HG03108 (cell line): ENCODE data around the gene KDM4D.
"Not testable (repeated sequence)": the region's sequence is repeated elsewhere in the genome, so short reads cannot be mapped to it uniquely, and the experiment has no call there.

Source experiments
- ATAC-seq: cut with Tn5 transposase; IDR thresholded peaks from one replicate; pipeline ENCODE4 v1.9.1; 2021; ENCODE audit warnings: moderate library complexity; ENCODE audit not compliant: unreplicated experiment

The KDM4D gene

DNA sequence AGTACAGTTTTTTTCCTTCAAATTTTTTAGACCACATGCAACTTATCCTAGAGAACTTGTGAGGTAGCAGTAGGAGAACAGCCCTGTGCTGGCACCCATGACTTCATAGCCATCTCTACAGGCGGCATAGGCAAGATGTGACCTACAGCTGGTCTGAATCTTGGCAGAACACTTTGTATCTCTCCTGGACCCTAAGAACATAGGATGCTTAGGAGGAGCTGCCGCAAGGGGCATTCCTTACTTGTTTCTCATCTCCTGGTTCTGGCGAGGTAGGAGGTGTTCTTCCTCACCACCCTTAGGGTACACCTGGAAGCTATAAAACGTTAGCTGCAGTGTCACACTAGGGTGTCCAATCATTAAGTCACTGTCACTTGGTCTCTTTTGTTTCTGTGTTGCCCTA, 16.5 kb upstream of the KDM4D start:
- no peak for ATAC-seq

DNA sequence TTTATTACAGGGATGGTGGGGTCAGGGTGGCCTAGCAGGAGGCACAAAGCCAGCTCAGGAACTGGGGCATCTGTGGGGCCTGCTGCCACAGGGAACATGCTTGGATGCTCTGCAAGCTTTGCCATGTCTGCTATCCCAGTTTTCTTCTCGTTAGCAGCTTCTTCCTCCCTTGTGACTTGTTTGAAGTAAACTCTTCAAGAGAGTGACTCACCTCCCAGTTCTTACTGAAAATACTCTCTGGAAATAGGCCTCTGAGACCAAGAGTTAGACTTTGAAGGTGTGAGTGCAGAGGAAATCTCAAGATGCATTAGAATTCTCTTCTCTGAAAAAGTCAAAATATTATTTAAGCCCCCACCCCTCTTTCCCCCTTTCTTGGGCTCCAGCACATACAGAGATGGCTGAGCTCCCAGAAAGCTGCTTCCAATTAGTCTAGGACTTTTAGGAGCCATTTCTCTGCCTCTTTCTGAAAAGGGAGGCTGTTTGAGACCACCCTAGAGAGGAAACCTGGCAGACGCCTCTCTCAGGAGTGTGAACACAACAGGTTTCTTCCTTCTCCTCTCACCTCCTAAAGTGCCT, 15.3 kb upstream of the KDM4D start:
- ATAC-seq = no peak

DNA sequence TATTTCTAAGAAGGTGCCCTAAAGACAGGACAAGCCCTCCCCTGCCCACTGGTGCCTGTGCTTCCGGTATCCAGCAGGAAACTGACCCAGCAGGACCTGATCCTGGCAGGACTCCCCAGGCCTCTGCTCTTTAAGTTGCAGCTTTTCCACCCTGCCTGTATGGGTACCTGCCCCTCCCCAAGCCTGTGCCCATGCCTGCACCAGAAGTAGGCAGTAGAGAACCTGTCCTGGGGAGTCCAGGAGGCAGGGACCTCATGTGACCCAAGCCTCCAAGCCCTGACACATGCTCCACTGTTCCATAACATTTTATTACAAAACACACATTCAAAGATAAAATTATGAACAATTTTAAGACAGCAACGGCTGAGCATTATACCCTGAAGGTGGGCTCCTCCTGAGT, 14.3 kb upstream of the KDM4D start:
- ATAC-seq = no peak

DNA sequence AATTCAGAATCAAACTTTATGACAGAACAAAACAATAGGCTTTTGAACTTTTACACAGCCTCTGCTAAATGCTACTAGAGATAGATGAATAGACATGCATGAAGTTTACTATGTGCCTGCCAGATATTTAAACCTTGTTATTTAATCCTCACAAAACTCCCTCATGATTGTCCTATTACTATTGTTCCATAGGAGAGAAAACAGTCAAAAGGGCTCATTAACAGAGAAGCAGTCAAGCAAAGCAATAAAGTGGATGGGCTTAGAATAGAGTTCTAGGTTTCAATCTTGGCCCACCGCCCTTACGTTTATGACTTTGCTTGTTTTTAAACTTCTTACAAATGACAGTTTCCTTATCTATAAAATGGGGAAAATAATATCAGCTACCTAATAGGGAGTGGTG, 13.0 kb upstream of the KDM4D start:
- ATAC-seq = no peak

DNA sequence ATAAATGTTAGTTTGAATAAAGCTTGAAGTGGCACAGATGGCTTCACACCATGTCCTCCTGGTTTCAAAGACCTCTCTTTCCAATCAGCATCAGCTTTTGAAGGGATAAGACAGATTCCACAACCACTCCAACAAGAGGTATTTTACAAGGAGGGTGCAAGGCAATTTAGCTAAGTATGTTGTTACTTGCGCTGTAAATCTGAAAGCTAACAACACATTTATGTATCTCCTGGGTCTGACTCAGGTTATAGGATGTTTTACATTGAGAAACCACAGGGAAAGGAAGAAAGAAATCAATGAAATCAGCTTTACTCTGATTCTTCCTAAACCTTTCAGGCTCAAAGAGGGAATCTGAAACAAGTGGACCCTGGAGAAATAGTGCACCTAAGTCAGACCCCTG, 12.3 kb upstream of the KDM4D start:
- no peak for ATAC-seq

DNA sequence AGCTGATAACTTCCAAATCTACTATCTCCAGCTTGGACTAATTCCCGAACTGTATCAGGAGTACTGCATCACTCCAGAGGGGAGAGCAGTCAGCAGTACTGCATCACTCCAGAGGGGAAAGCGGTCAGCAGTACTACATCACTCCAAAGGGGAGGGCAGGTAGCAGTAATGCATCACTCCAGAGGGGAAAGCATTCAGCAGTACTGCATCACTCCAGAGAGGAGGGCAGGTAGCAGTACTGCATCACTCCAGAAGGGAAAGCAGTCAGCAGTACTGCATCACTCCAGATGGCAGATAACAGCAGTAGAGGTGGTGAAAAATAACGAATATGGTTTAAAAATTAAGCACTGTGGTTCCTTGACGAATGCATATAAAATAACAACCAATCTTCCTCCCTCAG, 8.6 kb upstream of the KDM4D start:
- no peak for ATAC-seq

DNA sequence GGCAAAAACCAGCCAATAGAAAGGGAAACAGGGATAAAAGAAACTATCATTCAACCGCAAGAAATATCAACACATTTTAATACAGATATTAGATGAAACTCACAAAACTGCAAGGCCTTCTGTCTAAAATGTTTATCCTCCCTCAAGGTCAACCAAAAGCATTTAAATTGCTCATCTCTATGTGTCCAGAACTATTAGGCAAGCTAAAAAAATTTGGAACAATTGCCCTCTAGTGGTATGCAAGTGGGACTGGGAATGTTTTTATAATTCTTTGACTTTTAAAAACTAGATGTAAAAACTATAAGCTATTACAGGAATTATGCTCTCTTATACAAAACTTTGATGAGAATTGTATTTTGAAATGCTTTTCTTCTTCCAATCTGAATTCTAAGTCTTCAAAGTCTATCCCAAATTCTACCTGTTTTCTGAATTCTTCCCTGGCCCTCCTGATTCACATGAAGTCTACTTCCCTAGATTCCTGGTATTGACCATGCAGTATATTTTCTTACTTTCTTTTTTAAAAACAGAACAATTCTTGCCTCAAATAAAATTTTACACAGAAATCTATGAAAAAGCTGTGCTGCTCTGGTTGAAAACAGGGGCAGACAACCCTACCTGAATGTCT, 5.1 kb upstream of the KDM4D start:
- no peak for ATAC-seq

DNA sequence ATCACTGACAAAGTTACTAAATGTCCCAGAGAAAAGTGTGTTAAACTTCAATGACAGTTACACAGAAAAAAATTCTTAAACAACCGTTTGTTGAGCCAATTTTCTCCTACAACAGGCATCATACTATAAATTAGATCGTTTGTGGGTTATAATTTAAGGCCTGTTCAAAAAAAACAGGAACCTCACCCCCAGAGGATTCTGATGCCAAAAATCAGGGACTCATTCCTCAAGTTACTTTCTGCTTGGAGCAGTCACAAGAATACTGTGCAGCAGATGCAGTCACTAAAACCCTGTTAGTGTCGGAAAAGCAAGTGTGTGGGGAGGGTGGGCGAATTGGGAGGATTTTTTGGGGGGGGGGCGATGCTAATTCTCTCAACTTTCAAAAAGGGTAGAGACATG, 810 bp upstream of the KDM4D start:
- ATAC-seq = no peak

DNA sequence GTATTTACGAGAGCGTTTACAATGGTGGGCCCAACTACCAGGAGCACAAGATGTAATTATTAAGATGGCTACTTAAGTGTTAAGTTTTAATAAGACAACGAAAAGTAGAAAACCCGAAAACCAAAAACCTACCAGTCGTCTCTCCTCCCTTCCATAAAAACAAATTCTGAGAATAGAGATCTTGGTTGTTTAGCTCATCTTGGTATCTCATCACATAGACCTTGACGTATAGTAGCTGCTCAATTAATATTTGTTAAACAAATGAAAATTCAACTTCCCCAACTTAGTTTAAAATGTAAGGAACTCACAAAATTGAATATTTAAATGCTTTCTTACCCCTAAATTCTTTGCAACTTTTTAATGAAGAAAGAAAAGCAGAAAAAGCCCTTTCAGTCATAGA, 669 bp downstream of the KDM4D start:
- no peak for ATAC-seq

DNA sequence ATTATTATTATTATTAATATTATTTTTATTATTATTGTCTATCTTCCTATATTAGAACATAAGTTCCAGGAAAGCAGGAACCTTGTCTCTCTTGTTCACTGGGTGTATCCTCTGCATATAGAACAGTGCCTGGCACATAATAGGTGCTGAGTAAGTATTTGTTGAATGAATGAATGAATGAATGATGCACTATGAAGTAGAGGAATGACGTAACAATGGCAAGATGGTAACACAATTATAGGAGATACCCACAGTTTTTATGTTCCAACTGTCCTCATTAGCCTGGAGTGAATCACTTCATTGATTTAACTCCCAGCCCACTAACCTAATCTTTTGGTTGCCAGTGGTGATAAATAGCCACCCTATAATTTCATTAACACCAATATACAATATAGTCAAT, 2.1 kb downstream of the KDM4D start:
- no peak for ATAC-seq

DNA sequence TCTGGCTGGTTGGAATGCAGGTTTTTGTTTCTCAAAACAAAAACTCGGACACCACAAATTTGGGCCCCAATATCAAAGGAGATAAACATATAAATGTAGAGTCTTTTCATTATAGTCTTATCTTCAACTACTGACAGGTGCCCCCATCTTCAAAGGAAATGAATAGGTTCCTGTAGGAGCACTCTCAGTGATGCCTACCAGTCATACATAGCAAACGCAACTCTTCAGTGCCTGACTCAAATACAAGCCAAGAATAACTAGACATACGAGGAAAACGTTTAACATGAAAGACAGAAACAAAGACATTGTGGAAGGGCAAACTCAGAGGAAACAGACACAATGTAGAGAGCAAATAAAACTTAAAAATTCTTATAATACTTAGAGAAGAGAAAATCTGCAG, 13.9 kb downstream of the KDM4D start:
- no peak for ATAC-seq

DNA sequence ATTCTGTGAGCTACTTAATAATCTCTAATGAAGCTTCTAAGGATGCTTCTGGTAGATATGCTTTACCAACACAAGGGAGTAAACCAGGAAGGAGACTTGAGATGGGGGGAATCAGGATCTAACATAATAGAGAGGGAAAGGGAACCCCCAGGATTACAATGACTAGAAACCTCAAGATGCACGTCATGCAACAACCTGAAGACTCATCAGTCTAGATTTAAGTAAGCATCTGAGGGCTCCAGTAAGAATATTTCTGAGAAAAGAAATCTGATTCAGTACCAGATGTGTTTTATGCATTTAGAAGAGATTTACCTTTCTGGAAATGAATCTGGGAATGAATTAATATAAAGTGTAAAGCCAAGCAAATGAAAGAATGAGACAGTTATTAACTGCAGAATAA, 15.2 kb downstream of the KDM4D start:
- no peak for ATAC-seq

DNA sequence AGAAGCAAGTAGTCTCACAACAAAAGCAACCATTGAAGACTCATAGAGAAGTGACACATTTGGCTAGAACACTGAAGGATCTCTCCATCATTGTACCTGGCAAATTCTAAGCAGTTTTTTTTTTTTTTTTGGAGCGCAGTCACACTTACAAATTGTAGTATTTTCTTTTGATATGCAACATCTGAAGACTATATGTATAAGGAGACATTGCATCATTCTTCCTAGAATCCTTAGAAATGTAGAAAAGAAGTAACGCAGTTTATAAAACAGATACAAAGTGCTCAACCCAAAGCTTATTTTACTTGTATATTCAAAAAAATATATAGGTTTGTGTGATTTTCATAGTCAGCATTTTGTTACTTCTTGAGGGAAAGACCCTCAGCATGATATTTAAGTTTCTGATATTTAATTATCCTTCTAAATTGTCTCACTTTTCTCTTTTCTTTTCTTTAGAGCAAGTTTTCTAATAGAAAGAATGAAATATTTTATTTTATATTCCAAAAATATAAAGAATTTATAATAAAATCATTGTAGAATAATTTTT, 20.0 kb downstream of the KDM4D start:
- ATAC-seq = no peak

DNA sequence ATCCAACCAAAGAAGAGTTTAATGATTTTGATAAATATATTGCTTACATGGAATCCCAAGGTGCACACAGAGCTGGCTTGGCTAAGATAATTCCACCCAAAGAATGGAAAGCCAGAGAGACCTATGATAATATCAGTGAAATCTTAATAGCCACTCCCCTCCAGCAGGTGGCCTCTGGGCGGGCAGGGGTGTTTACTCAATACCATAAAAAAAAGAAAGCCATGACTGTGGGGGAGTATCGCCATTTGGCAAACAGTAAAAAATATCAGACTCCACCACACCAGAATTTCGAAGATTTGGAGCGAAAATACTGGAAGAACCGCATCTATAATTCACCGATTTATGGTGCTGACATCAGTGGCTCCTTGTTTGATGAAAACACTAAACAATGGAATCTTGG, 23.9 kb downstream of the KDM4D start:
- no peak for ATAC-seq

DNA sequence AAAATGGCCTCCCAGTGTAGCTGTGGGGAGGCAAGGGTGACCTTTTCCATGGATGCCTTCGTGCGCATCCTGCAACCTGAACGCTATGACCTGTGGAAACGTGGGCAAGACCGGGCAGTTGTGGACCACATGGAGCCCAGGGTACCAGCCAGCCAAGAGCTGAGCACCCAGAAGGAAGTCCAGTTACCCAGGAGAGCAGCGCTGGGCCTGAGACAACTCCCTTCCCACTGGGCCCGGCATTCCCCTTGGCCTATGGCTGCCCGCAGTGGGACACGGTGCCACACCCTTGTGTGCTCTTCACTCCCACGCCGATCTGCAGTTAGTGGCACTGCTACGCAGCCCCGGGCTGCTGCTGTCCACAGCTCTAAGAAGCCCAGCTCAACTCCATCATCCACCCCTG, 24.8 kb downstream of the KDM4D start:
- no peak for ATAC-seq

DNA sequence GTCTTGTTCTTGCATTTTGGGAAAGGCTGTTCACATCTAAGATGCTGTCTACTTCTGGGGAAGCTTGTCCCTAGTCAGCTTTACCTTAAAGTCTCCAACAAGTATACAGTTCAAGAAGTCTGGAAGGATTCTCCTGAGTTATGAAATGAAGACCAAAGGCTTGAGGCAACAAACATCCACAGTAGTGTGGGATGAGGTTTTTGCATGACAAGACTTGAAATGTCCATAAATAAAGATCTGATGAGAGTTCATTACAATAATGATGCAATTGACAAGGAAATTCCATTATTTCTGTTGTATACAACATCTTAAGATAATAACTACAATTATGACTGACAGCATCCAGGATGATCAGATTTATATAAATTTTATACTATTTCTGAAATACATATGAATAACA, 30.2 kb downstream of the KDM4D start:
- no peak for ATAC-seq

DNA sequence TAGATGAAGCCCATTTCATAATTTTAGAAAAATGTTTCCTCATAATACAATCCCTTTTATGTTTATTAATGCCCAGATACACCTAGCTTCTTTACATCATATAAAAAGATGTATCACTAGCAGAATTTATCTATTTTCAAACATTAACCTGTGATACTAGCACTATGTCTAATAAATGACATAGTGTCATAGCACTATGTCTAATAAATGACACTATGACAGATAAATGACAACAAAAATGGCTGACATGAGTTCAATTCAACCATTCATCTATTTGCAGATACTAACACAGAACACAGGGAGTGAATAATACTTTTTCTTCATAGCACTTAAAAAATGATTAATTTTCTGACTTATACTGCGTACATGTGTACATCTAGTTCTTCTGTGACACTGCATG, 32.1 kb downstream of the KDM4D start:
- ATAC-seq = no peak

DNA sequence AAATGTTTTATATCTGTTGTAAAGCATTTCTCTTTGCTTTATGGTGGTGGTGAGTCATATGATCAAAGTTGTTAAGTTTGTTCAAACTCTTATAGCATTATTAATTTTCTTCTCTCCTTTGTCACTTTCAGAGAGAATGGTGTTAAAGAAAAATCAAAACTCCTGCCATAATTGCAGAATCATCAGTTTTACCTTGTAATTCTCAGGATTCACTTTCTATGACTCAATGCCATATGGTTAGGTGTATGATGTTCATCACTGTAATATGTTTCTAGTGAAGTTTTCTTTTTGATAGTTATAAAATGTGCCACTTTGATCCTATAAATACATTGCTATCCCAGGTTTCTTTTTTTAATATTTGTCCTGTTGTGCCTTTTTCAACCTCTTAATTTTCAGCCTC, 37.9 kb downstream of the KDM4D start:
- no peak for ATAC-seq

DNA sequence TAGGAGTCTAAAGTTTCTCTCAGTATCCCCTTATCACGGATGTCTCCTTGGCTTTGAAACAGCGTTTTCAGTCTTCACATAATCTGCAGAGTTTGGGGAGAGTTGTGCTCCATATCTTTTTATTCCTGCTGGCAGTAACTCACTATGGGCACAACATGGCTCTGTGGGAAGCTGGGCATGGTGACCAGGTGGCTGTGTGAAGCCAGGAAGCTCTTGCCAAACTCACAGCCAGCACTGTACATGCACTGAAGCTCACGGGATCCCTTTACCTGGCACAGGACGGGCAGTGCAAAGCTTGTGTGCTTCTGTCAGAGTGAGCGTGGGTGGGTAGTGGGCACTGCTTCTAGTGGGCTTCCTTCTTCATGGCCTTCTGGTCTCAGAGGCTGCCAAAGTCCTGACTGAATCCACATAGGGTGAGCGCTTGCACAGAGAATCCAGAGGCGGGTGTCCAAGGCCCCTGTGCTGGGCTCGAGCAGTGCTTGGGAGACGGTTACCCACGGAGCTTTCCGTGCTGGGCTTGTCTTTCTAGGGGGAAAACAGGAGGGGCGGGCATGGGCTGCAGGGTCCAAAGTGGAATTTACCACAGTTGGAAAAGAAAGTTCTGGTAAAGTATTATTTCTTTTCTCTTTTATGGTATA, 40.8 kb downstream of the KDM4D start:
- no peak for ATAC-seq

DNA sequence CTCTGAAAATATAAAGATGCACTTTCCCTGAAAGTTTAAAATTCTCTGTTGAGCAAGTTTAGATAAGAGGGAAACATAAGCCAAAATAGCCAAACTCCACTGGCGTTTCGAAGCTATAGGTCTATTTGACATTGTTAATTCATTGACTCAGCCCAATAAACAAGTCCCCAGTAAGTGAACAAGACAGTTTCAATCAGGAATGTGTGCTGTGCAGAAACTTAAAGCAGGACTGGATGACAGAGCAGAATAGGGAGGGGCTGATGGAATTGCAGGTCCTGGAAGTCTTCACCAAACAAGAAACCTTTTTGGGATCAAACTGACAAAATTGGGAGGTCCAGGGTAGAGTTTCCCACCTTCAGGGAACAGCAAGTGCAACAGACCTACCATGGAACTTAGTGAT, 42.6 kb downstream of the KDM4D start:
- ATAC-seq = no peak

DNA sequence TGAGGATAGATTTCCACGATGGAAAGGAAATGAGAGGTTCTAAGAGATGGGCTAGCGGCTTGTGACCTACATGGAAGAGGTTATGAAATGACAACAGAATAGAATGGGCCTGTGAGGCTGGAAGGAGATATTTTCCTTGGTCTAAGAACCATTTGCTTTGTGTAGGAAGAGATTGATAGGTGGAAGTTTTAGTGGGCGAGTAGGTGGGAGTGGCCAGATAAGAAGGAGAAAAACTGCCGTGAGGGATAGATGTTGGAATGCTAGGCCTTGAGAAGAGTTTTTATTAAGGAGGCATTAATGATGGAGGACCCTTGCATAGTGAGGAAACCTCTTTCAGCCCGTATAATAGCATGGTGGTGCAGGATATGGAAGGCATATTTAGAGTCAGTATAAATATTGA, 48.0 kb downstream of the KDM4D start:
- not testable (repeated sequence) for ATAC-seq

DNA sequence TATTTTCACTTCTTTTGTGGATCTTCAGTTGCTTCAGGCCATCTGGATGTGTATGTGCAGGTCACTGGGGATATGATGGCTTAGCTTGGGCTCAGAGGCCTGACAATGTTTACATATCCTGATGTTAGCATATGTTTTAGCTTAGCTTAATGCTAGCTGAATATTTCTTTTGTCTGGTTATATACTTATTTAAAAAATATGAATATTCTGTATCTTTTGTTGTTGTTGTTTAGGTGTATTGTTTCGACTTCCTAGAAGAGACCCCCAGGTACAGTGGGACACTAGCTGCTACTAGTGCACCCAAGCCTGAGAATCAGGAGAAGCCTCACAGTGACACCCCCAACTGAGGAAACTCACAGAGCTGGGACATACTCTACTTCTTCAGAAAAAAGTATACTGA, 51.4 kb downstream of the KDM4D start, which contains the start of gene KDM4E:
Gene KDM4E (plus strand): TSS at position 301 of the 400 bp plus-strand sequence. CDS start 300 bp downstream, outside the sequence.
- no peak for ATAC-seq
